Uterus (tissue), 4 donors: ENCODE measurements around the gene CFAP141. TPM values are rescaled to one million over a fixed set of nuclear protein-coding genes. Genes with fewer than 3 reads are reported as not detected.

ENCODE experiments used
- DNase-seq, 2 donors: peaks; one replicate each; pipeline ENCODE4 v3.0.0-alpha.2; 2019 to 2020
- H3K27ac ChIP-seq, 2 donors: fragments of 200-600 bp; sonication (generic); 1 replicate in 1 of 2; 2 replicates in 1 of 2; pipeline ENCODE4 v1.5.1; 2016 to 2018
- H3K27me3 ChIP-seq, 2 donors: fragments of 200-600 bp; sonication (generic); one replicate each; pipeline ENCODE4 v1.5.1; 2018 to 2019; ENCODE audit warnings: control low read depth in 1 of 2
- H3K36me3 ChIP-seq, 2 donors: fragments of 200-600 bp; sonication (generic); one replicate each; pipeline ENCODE4 v1.5.1; 2019; ENCODE audit warnings: control low read depth in 1 of 2
- H3K4me1 ChIP-seq, 2 donors: fragments of 200-600 bp; sonication (generic); one replicate each; pipeline ENCODE4 v1.5.1; 2018 to 2019; ENCODE audit warnings: control low read depth in 1 of 2
- H3K4me3 ChIP-seq, 2 donors: fragments of 200-600 bp; sonication (generic); 1 replicate in 1 of 2; 2 replicates in 1 of 2; pipeline ENCODE4 v1.5.1; 2018 to 2019; ENCODE audit warnings: mild to moderate bottlenecking in 1 of 2
- H3K9me3 ChIP-seq, 2 donors: fragments of 200-600 bp; sonication (generic); one replicate each; pipeline ENCODE4 v1.5.1; 2019; ENCODE audit warnings: control low read depth in 1 of 2
- POLR2A ChIP-seq, 2 donors: fragments of 450-650 bp; IDR thresholded peaks; one replicate each; pipeline ENCODE4 v1.6.1; 2016; ENCODE audit warnings: antibody characterized with exemption in 2 of 2, mild to moderate bottlenecking in 1 of 2, moderate library complexity in 1 of 2
- intact Hi-C: fragments of 100-400 bp; cut with DNase I; formaldehyde crosslinking; loops from one replicate; pipeline ENCODE4 v1.15.1; 2023; ENCODE audit warnings: low total_unique reads
- total RNA-seq, 4 donors: library from RNA; depleted of rRNA in 3 of 4; stranded (reverse); fragments of >200 nt in 3 of 4; gene quantifications; one replicate each; pipeline versions ENCODE4 v1.1.0 to v1.2.4, GENCODE V29; 2014 to 2023
- TF ChIP-seq, protein P1 (sequence below), 4 experiments: fragments of 200-600 bp in 2 of 4; fragments of 450-650 bp in 2 of 4; sonication (generic) in 2 of 4; IDR thresholded peaks; one replicate each; pipeline ENCODE4 v1.5.1; 2016 to 2019; ENCODE audit warnings: antibody characterized with exemption in 4 of 4, mild to moderate bottlenecking in 2 of 4, moderate library complexity in 1 of 4
- donor health status: DM: yes; HTN: yes; CAD: no.

The CFAP141 gene
- total RNA-seq: not detected

DNA sequence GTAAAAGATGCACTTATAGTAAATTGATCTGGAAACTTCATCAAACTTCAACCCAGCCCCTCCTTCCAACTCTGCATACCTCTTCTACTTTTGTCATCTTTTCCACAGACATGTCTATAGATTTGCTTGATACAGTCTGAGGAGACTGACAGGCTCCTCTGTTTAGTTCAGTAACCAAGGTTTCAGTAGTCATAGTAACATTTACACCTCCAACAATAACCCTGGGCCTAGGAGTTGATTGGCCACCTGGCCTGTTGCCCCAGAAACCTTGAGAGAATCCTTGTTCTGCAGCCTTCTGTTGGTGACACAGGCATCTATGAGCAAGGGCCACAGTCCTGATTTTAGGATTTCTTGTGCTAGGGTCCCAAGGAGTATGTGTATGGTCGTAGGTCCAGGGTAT, at the start of gene CFAP141:
Gene CFAP141, minus strand, starts transcription at position 138 of the 400 bp plus-strand sequence. Its CDS starts 26 bp downstream, at position 112.
- H3K36me3 ChIP-seq: no peaks in the 10 kb centered on the region
- TF ChIP-seq POLR2A (IDR thresholded peaks at IDR 0.05): no peak
- TF ChIP-seq, protein P1, sequence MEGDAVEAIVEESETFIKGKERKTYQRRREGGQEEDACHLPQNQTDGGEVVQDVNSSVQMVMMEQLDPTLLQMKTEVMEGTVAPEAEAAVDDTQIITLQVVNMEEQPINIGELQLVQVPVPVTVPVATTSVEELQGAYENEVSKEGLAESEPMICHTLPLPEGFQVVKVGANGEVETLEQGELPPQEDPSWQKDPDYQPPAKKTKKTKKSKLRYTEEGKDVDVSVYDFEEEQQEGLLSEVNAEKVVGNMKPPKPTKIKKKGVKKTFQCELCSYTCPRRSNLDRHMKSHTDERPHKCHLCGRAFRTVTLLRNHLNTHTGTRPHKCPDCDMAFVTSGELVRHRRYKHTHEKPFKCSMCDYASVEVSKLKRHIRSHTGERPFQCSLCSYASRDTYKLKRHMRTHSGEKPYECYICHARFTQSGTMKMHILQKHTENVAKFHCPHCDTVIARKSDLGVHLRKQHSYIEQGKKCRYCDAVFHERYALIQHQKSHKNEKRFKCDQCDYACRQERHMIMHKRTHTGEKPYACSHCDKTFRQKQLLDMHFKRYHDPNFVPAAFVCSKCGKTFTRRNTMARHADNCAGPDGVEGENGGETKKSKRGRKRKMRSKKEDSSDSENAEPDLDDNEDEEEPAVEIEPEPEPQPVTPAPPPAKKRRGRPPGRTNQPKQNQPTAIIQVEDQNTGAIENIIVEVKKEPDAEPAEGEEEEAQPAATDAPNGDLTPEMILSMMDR (IDR thresholded peaks at IDR 0.05): no peak
- intact Hi-C loops: no loop called here

DNA sequence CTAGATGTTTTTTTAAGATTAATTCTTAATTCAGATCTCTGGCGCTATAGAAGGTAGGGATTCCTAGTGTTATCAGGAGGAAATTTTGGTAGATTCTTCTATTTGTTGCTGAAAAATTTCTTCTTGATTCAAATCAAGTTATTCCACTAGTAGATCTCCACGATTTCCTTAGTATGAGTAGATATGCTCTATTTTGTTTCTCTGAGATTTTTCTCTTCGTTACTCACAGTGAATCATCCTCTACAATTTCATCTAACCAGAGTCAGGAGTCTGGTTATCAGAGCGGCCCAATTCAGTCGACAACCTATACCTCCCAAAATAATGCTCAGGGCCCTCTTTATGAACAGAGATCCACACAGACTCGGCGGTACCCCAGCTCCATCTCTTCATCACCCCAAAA, 47.5 kb upstream of the CFAP141 start:
- H3K4me3 ChIP-seq: no peak overlapping the region
- no peak overlapping the region for H3K27ac ChIP-seq
- TF ChIP-seq POLR2A (IDR thresholded peaks at IDR 0.05): no peak
- TF ChIP-seq, protein P1 (IDR thresholded peaks at IDR 0.05): no peak
- no peak for DNase-seq
- intact Hi-C loops: no loop called here
- no peaks in the 10 kb centered on the region for H3K4me1 ChIP-seq
- no peaks in the 10 kb centered on the region for H3K27me3 ChIP-seq
- H3K36me3 ChIP-seq: no peaks in the 10 kb centered on the region
- no peaks in the 10 kb centered on the region for H3K9me3 ChIP-seq

More for the DNA sequence above, at the start of gene CFAP141:
- Histone ChIP-seq H3K9me3 (no peaks in the 10 kb centered on the region), H3K27ac (no peak within 1 kb of the TSS), H3K27me3 (no peaks in the 10 kb centered on the region), H3K4me3 (no peak within 1 kb of the TSS), H3K4me1 (no peaks in the 10 kb centered on the region)
- no peak for DNase-seq

DNA sequence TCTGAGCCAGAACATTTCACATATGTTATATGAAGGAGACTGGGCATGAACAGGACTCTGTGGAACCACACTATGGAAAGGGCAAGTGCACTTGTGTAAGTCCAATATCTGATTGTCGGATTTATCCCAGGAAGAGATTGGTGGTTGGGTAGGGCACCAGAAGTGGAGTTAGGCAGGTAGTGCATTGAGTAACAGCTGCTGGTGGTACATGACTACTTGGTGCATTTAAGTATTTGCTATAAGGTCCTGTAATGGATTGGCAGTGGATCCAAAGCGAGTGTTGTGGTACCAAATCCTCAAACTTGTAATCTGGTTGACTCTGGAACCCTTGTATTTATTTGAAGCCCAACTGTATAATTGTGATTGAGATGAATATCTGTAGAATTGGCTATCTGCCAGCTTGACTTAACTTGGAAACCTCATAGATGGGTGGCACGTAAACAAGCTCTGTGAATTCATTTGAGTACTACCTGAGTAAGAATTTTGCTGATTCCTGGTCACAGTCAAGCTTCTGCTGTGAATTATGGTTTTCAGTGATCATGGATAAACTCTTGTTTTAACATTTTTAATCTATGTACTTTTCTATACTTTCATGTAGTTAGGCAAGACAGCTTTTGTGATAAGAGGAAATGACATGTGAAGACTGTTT, 35.7 kb upstream of the CFAP141 start:
- Histone ChIP-seq H3K4me3 (no peak overlapping the region), H3K9me3 (no peaks in the 10 kb centered on the region), H3K4me1 (no peaks in the 10 kb centered on the region), H3K36me3 (peaks cover 0 to 2% of the 10 kb centered on the region in 2 donors), H3K27me3 (no peaks in the 10 kb centered on the region), H3K27ac (no peak overlapping the region)
- TF ChIP-seq, protein P1 (IDR thresholded peaks at IDR 0.05): no peak
- no peak for TF ChIP-seq POLR2A (IDR thresholded peaks at IDR 0.05)
- intact Hi-C loops: no loop called here
- DNase-seq: no peak

DNA sequence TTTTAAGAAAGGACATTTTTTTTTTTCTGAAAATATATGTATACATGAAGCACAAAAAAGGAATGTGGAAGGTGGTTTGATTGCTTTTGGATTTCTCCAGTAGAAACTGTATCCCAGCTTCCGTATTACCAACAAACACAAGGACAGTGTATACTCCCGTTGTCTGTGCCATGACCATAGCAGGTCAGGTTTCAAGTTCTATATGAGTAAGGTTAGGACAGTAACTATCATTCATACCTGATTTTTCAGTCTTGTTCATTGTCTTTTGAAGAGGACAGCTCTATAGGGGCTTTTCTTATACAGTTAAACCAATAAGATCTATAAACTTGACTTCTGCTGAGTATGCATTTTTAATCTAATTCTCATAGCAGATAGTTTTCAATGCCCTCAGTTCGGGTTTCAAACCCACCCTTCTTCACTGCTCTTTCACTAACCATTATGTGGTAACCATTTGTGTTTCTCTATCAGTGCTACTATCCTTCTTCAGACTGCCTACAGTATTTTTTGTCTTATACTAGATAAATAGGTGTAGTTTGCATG, 34.2 kb upstream of the CFAP141 start:
- peaks cover 0 to 2% of the 10 kb centered on the region in 2 donors for H3K36me3 ChIP-seq
- intact Hi-C loops: no loop called here
- no peak for DNase-seq
- TF ChIP-seq POLR2A (IDR thresholded peaks at IDR 0.05): no peak
- TF ChIP-seq, protein P1 (IDR thresholded peaks at IDR 0.05): no peak
- no peak overlapping the region for H3K4me3 ChIP-seq
- H3K27ac ChIP-seq: no peak overlapping the region
- H3K4me1 ChIP-seq: no peaks in the 10 kb centered on the region
- no peaks in the 10 kb centered on the region for H3K9me3 ChIP-seq
- no peaks in the 10 kb centered on the region for H3K27me3 ChIP-seq

DNA sequence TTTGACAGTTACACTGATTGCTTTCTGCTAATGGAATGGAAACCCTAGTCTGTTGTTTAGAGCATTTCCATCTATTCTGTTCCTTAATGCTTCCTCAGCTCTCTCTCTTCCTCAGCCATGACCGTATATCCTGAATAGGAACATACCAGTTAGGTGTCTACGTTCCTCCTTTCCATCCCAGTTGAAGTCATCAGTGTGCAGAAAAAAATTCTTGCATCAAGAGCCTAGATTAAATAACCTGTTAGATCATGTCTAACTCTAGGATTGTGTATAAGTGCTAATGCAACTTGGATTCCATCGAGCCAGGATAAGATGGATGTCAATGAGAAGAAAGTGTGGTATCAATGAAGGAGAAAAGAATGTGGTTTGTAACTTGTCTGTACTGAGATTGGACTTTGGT, 33.4 kb upstream of the CFAP141 start:
- TF ChIP-seq POLR2A (IDR thresholded peaks at IDR 0.05): no peak
- TF ChIP-seq, protein P1 (IDR thresholded peaks at IDR 0.05): no peak
- no peak overlapping the region for H3K27ac ChIP-seq
- H3K4me1 ChIP-seq: no peaks in the 10 kb centered on the region
- H3K27me3 ChIP-seq: no peaks in the 10 kb centered on the region
- intact Hi-C loops: no loop called here
- H3K4me3 ChIP-seq: no peak overlapping the region
- H3K36me3 ChIP-seq: peaks cover 0 to 2% of the 10 kb centered on the region in 2 donors
- no peaks in the 10 kb centered on the region for H3K9me3 ChIP-seq
- no peak for DNase-seq
